PC-9 (cell line): ENCODE results near the gene GAS1.

Experiments used
- CTCF ChIP-seq: fragments of 200-600 bp; sonication (generic); conservative IDR thresholded peaks from 2 replicates; pipeline ENCODE4 v1.6.1; 2017; ENCODE audit warnings: mixed run types, antibody characterized with exemption, mild to moderate bottlenecking, moderate library complexity
- EZH2 ChIP-seq: fragments of 200-600 bp; sonication (generic); IDR thresholded peaks from 2 replicates; pipeline ENCODE4 v1.8.0; 2017; ENCODE audit warnings: antibody characterized with exemption, low read depth

GRCh38 chr9:86979657-86980056 is 32.4 kb upstream of the GAS1 start:
- TF ChIP-seq CTCF: no peak
- TF ChIP-seq EZH2: no peak
